ENCODE results near the gene IPCEF1.

Gene IPCEF1

DNA sequence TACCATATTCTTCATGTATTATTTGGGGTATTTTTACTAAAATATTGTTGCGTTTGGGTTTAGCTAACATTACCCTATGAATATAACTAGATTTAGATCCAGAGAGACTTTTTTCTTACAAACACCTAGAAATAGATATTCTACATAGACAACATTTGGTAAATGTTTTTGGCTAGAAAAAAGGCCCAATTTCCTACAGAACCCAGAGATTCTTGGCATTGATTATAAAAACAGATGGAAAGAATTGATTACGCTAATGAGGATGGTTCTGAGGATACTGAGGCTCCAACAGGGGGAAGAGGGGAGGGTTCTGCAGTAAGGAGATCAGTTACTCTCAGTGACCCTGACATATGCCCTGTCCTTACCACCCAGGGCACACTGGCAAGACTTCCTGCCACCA, 123.2 kb downstream of the IPCEF1 start:
- no peaks in the 10 kb centered on the region for H3K9me3 Mint-ChIP-seq

GRCh38 chr6:154232013-154232910, 124.3 kb downstream of the IPCEF1 start:
- H3K36me3 Mint-ChIP-seq: no peaks in the 10 kb centered on the region
- DNase-seq (ENCODE audit: low spot score in 2 of 2) (no peak), ATAC-seq (ENCODE audit: low read depth) (no peak)
- no peak overlapping the region for H3K27ac Mint-ChIP-seq
- no peaks in the 10 kb centered on the region for H3K9me3 Mint-ChIP-seq
- no peak overlapping the region for H3K4me3 Mint-ChIP-seq
- no peaks in the 10 kb centered on the region for H3K27me3 Mint-ChIP-seq
- H3K4me1 Mint-ChIP-seq: peaks cover 14% of the 10 kb centered on the region

More for the DNA sequence above, 123.2 kb downstream of the IPCEF1 start:
- ATAC-seq (ENCODE audit: low read depth) (no peak), DNase-seq (ENCODE audit: low spot score in 2 of 2) (no peak)
- peaks cover 14% of the 10 kb centered on the region for H3K4me1 Mint-ChIP-seq
- H3K27ac Mint-ChIP-seq: no peak overlapping the region
- no peaks in the 10 kb centered on the region for H3K27me3 Mint-ChIP-seq
- H3K36me3 Mint-ChIP-seq: no peaks in the 10 kb centered on the region
- no peak overlapping the region for H3K4me3 Mint-ChIP-seq

GRCh38 chr6:154230910-154231595, 125.5 kb downstream of the IPCEF1 start:
- no peaks in the 10 kb centered on the region for H3K36me3 Mint-ChIP-seq
- H3K27me3 Mint-ChIP-seq: no peaks in the 10 kb centered on the region
- DNase-seq (ENCODE audit: low spot score in 2 of 2) (no peak), ATAC-seq (ENCODE audit: low read depth) (no peak)
- H3K27ac Mint-ChIP-seq: no peak overlapping the region
- H3K9me3 Mint-ChIP-seq: no peaks in the 10 kb centered on the region
- H3K4me3 Mint-ChIP-seq: no peak overlapping the region
- peaks cover 14% of the 10 kb centered on the region for H3K4me1 Mint-ChIP-seq

- no peak for DNase-seq (ENCODE audit: low spot score in 2 of 2)
- peaks cover 14% of the 10 kb centered on the region for H3K4me1 Mint-ChIP-seq
- H3K36me3 Mint-ChIP-seq: no peaks in the 10 kb centered on the region
- H3K27ac Mint-ChIP-seq: peak overlapping the region; percentile 52
- H3K9me3 Mint-ChIP-seq: no peaks in the 10 kb centered on the region
- no peaks in the 10 kb centered on the region for H3K27me3 Mint-ChIP-seq
- no peak overlapping the region for H3K4me3 Mint-ChIP-seq
- ATAC-seq (ENCODE audit: low read depth): no peak
These were observed 126.2 kb downstream of the IPCEF1 start for GRCh38 chr6:154230393-154230792.

DNA sequence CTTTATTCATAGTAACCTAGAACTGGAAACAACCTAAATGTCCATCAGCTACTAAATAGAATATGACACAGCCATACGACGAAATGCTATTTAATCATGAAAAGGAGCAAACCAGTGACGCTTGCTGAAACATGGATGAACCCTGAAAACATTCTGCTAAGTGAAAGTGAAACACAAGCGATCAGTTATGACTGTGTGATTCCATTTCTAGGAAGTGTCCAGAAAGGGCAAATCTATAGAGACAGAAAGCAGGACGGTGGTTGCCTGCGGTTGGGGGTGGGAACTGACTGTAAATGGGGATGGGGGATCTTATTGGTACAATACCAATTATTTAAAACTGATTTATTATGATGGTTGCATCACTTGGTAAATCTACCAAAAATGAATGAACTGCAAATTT, 126.8 kb downstream of the IPCEF1 start:
- H3K36me3 Mint-ChIP-seq: no peaks in the 10 kb centered on the region
- H3K4me3 Mint-ChIP-seq: peak overlapping the region; percentile 81
- no peaks in the 10 kb centered on the region for H3K9me3 Mint-ChIP-seq
- DNase-seq (ENCODE audit: low spot score in 2 of 2) (no peak), ATAC-seq (ENCODE audit: low read depth) (peak; percentile 75)
- peak overlapping the region; percentile 52 for H3K27ac Mint-ChIP-seq
- H3K27me3 Mint-ChIP-seq: no peaks in the 10 kb centered on the region
- H3K4me1 Mint-ChIP-seq: peaks cover 14% of the 10 kb centered on the region

- Mint-ChIP-seq H3K27me3 (no peaks in the 10 kb centered on the region), H3K9me3 (no peaks in the 10 kb centered on the region), H3K4me3 (no peak overlapping the region), H3K36me3 (no peaks in the 10 kb centered on the region), H3K27ac (no peak overlapping the region), H3K4me1 (peaks cover 7% of the 10 kb centered on the region)
- ATAC-seq (ENCODE audit: low read depth): no peak
- DNase-seq (ENCODE audit: low spot score in 2 of 2): no peak
These were observed 128.1 kb downstream of the IPCEF1 start for GRCh38 chr6:154228521-154228905.

DNA sequence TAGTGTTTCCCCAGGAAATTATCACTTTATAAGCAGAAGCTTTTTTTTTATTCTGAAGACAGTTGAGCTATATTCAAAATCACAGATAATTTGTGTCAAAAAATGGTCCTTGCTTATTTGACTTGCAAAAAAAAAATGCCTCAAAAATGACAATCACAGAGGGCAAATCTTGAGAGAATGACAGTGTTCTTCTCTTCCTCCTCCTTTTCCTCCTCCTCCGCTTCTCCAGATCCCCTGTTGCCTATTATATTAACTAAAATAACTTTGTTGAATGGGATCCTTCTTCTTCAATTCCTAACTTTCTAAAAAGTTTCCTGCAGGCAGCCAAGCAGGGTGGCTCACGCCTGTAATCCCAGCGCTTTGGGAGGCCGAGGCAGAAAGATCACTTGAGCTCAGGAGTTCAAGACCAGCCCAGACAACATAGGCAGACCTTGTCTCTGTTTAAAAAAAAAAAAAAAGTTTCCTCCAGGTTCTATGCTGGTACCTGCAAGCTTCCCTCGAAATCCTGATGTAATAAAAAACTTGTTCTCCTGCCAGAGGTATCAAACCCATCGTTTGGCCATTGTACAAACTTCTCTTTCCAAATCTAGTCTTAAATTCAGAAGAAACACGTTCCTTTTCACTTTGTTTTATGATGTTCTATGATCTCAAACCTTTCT, 128.6 kb downstream of the IPCEF1 start:
- ATAC-seq (ENCODE audit: low read depth) (no peak), DNase-seq (ENCODE audit: low spot score in 2 of 2) (no peak)
- no peaks in the 10 kb centered on the region for H3K36me3 Mint-ChIP-seq
- no peak overlapping the region for H3K4me3 Mint-ChIP-seq
- H3K4me1 Mint-ChIP-seq: peaks cover 5% of the 10 kb centered on the region
- H3K27me3 Mint-ChIP-seq: no peaks in the 10 kb centered on the region
- H3K27ac Mint-ChIP-seq: no peak overlapping the region
- H3K9me3 Mint-ChIP-seq: no peaks in the 10 kb centered on the region

GRCh38 chr6:154226461-154226860, 130.1 kb downstream of the IPCEF1 start:
- H3K4me3 Mint-ChIP-seq: no peak overlapping the region
- no peak for ATAC-seq (ENCODE audit: low read depth)
- H3K4me1 Mint-ChIP-seq: peaks cover 5% of the 10 kb centered on the region
- H3K36me3 Mint-ChIP-seq: no peaks in the 10 kb centered on the region
- H3K9me3 Mint-ChIP-seq: no peaks in the 10 kb centered on the region
- H3K27me3 Mint-ChIP-seq: no peaks in the 10 kb centered on the region
- H3K27ac Mint-ChIP-seq: no peak overlapping the region
- no peak for DNase-seq (ENCODE audit: low spot score in 2 of 2)

DNA sequence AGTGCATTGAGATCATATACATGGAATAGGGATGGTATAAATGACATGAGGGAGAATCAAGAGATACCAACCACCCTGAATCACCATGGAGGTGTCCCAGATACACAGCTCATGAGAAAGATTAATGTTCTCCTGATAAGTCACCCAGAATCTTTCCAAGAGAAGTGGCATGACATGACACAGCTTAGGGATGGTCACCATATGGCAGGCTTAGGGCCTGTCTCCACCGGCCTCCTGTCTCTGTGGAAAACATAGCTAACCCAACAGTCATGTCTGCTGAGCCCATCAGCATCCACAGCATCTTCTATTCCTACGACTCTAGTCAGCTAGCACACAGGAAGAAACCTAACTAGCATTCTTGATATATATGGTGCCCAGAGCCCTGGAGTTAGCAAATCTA, 133.3 kb downstream of the IPCEF1 start:
- ATAC-seq (ENCODE audit: low read depth): no peak
- Mint-ChIP-seq H3K27ac (no peak overlapping the region), H3K4me1 (no peaks in the 10 kb centered on the region)

DNA sequence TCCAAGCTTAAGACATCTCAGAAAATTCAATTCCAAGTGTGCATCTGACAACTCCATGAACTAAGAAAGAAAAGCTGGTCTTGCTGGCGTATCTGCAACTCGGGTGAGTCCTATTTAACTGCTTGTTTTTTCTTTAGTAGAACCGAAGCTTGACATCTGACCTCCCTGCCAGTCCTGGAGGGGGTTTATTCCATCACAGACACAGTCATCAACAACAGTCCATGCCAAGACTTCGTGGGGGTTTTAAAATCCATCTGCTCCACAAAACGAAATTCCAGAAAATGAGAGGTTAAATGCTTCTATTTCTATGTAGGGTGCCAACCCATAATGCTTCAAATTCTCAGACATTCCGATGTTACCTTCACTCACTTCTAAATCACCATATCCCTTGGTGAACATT, 133.9 kb downstream of the IPCEF1 start:
- ATAC-seq (ENCODE audit: low read depth) (no peak), DNase-seq (ENCODE audit: low spot score in 2 of 2) (no peak)
- no peaks in the 10 kb centered on the region for H3K27me3 Mint-ChIP-seq
- H3K4me1 Mint-ChIP-seq: no peaks in the 10 kb centered on the region
- H3K36me3 Mint-ChIP-seq: no peaks in the 10 kb centered on the region
- no peak overlapping the region for H3K27ac Mint-ChIP-seq
- no peak overlapping the region for H3K4me3 Mint-ChIP-seq
- H3K9me3 Mint-ChIP-seq: no peaks in the 10 kb centered on the region

More for the DNA sequence above, 133.3 kb downstream of the IPCEF1 start:
- Mint-ChIP-seq H3K9me3 (no peaks in the 10 kb centered on the region), H3K36me3 (no peaks in the 10 kb centered on the region), H3K27me3 (no peaks in the 10 kb centered on the region), H3K4me3 (no peak overlapping the region)
- DNase-seq (ENCODE audit: low spot score in 2 of 2): no peak

- DNase-seq (ENCODE audit: low spot score in 2 of 2) (no peak), ATAC-seq (ENCODE audit: low read depth) (no peak)
- no peak overlapping the region for H3K4me3 Mint-ChIP-seq
- H3K9me3 Mint-ChIP-seq: no peaks in the 10 kb centered on the region
- H3K36me3 Mint-ChIP-seq: no peaks in the 10 kb centered on the region
- H3K27ac Mint-ChIP-seq: no peak overlapping the region
- no peaks in the 10 kb centered on the region for H3K27me3 Mint-ChIP-seq
- no peaks in the 10 kb centered on the region for H3K4me1 Mint-ChIP-seq
These were observed 137.4 kb downstream of the IPCEF1 start for GRCh38 chr6:154219250-154219649.

DNA sequence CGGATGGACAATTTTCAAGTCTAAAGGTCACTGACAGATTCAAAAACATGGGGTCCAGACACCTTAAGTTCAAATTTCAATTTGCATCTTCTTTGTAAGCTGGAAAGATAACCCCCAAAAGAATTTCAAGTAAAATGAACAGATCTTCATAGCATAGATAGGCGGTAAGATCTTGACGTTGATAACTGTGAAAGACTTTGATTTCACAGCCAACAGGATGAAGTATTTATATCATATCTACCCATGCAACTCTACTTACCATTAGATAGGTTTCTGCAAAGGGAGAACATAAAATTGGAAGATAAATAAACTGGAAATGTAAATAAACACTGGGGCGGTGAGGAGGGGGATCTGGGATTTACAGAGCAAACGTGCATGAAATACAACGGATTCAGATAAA, 137.8 kb downstream of the IPCEF1 start:
- H3K36me3 Mint-ChIP-seq: no peaks in the 10 kb centered on the region
- ATAC-seq (ENCODE audit: low read depth) (no peak), DNase-seq (ENCODE audit: low spot score in 2 of 2) (no peak)
- H3K27ac Mint-ChIP-seq: no peak overlapping the region
- no peaks in the 10 kb centered on the region for H3K27me3 Mint-ChIP-seq
- H3K4me1 Mint-ChIP-seq: no peaks in the 10 kb centered on the region
- H3K9me3 Mint-ChIP-seq: no peaks in the 10 kb centered on the region
- H3K4me3 Mint-ChIP-seq: no peak overlapping the region

DNA sequence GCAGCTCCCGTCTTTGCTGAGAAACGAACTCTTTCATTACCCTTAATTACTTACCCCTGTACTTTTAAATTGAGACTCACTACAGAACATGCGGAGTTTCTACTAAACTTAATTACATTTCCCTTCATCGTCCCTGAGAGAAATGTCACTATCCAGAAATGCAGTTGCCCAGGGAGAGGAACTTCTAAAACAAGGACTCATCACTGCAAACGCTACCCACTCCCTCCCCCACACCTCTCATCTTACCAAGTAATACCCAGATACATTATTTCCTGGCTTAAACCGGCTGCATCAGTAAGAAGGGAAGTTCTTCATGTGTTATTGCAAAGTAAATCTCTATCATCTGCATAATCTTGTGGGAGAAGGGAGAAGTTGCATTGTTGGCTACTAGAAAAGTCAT, 138.3 kb downstream of the IPCEF1 start:
- no peaks in the 10 kb centered on the region for H3K9me3 Mint-ChIP-seq
- DNase-seq (ENCODE audit: low spot score in 2 of 2): no peak
- no peaks in the 10 kb centered on the region for H3K27me3 Mint-ChIP-seq
- no peak for ATAC-seq (ENCODE audit: low read depth)
- no peaks in the 10 kb centered on the region for H3K36me3 Mint-ChIP-seq
- H3K4me1 Mint-ChIP-seq: no peaks in the 10 kb centered on the region
- H3K4me3 Mint-ChIP-seq: no peak overlapping the region
- no peak overlapping the region for H3K27ac Mint-ChIP-seq

DNA sequence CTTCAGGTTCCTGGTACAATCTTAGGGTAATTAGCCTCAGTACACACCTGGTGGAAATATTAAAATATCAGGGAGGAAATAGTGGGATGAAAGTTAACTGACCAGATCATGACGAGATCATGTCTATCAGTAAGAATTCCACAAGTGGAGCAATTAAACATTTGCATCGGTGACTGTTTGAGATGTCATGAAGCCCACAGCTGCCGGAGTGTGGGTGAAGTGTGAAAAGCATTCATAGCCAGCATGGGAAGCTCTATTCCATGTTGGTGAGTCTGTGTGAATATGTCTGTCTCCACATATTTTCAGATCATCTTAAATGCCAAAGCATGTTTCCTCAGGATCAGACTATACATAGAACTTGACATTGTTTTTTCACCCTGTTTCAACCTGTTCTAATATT, 142.8 kb downstream of the IPCEF1 start:
- Mint-ChIP-seq H3K4me1 (no peaks in the 10 kb centered on the region), H3K4me3 (no peak overlapping the region), H3K27ac (no peak overlapping the region), H3K9me3 (no peaks in the 10 kb centered on the region), H3K27me3 (no peaks in the 10 kb centered on the region), H3K36me3 (no peaks in the 10 kb centered on the region)
- ATAC-seq (ENCODE audit: low read depth): no peak
- DNase-seq (ENCODE audit: low spot score in 2 of 2): no peak
